HG03457 (cell line): ENCODE data around the gene FOXS1.

ENCODE experiments used
- ATAC-seq: cut with Tn5 transposase; IDR thresholded peaks from one replicate; pipeline ENCODE4 v1.9.1; 2021; ENCODE audit warnings: moderate number of reproducible peaks; ENCODE audit not compliant: unreplicated experiment

FOXS1 gene

DNA sequence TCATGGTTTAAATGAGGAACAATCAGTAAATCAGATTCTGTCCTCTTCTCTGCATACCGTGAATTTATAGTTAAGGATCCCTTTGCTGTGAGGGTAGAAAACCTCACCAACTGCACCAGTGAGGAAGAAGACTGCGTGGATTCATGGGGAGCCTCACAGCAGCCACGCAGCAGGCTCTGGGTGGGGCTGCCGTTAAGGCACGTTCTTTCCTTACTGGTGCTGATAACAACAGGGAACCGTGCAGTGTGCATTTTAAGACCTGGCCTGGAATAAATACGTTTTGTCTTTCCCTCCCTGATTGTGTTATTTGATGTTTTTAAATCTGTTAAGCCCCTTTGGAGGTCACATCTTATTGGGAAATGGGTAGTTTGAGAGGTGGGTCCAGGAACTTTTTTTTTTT lies 43.9 kb downstream of the FOXS1 start:
- ATAC-seq, result no peak

DNA sequence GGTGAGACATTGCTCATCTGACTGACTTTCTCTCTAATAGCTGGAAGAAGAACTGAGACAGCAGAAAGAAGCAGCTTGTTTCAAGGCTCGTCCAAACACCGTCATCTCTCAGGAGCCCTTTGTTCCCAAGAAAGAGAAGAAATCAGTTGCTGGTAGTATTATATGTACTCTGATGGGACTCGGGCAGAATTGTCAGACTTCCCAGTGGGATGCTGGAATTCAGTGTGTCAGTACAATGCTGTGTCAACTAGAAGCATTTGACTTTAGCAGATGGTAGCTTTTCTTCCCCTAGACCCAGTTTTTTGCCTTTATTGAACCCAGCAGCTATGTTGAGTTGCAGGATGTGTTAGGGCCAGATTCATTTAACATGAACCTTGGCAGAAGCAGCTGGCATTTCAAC lies 48.0 kb downstream of the FOXS1 start:
- no peak for ATAC-seq
